A673 (cell line): ENCODE results near the gene TAP1. TPM values are rescaled to one million over a fixed set of nuclear protein-coding genes. Genes with fewer than 3 reads are reported as not detected.

Experiments used
- BruUV-seq: library from RNA; stranded (reverse); fragments of 400-500 nt; replicated peaks from 2 replicates; lab custom pipeline; 2021; lab: Mats Ljungman, UMichigan
- CTCF ChIA-PET: fragments of 300-600 bp; sonication (Branson Sonifier 250); formaldehyde crosslinking; loops from one replicate; lab custom pipeline; 2022; ENCODE audit warnings: antibody characterized with exemption; lab: Charles Lee
- POLR2A ChIA-PET: fragments of 300-600 bp; sonication (Branson Sonifier 250); formaldehyde crosslinking; loops from one replicate; lab custom pipeline; 2022; ENCODE audit warnings: antibody characterized with exemption; ENCODE audit not compliant: low non-redundant PET; lab: Charles Lee
- DNase-seq: peaks from one replicate; pipeline ENCODE4 v3.0.0-alpha.2; 2015; ENCODE audit warnings: low spot score
- H3K27ac ChIP-seq: fragments of 200-600 bp; sonication (generic); 2 replicates; pipeline ENCODE4 v1.5.1; 2016; ENCODE audit warnings: mixed run types, low read depth, mild to moderate bottlenecking, mixed read lengths, antibody characterized with exemption, low read length; ENCODE audit not compliant: poor library complexity, severe bottlenecking
- H3K27me3 ChIP-seq: fragments of 200-600 bp; sonication (generic); replicated peaks from 2 replicates; pipeline ENCODE4 v1.6.1; 2017; ENCODE audit warnings: mixed run types, low read depth, mild to moderate bottlenecking, mixed read lengths, antibody characterized with exemption, low read length; ENCODE audit not compliant: insufficient read depth, poor library complexity
- H3K36me3 ChIP-seq: fragments of 200-600 bp; sonication (generic); 2 replicates; pipeline ENCODE4 v1.6.1; 2016; ENCODE audit warnings: mixed run types, mild to moderate bottlenecking, mixed read lengths, antibody characterized with exemption, low read length; ENCODE audit not compliant: insufficient read depth, poor library complexity, severe bottlenecking
- H3K4me1 ChIP-seq: fragments of 200-600 bp; sonication (generic); 2 replicates; pipeline ENCODE4 v1.6.1; 2017; ENCODE audit warnings: mixed run types, mild to moderate bottlenecking, mixed read lengths, antibody characterized with exemption, low read length; ENCODE audit not compliant: insufficient read depth, poor library complexity, severe bottlenecking
- H3K4me3 ChIP-seq: fragments of 200-600 bp; sonication (generic); 2 replicates; pipeline ENCODE4 v1.5.1; 2016; ENCODE audit warnings: low read depth, mixed run types, mild to moderate bottlenecking, mixed read lengths, low read length; ENCODE audit not compliant: poor library complexity, severe bottlenecking
- H3K9me3 ChIP-seq: fragments of 200-600 bp; sonication (generic); 2 replicates; pipeline ENCODE4 v1.6.1; 2016; ENCODE audit warnings: mixed run types, low read depth, mild to moderate bottlenecking, mixed read lengths, antibody characterized with exemption, low read length; ENCODE audit not compliant: poor library complexity, severe bottlenecking
- CTCF ChIP-seq: fragments of 300-800, 200-600 bp; sonication (generic); conservative IDR thresholded peaks from 2 replicates; pipeline ENCODE4 v1.5.1; 2017; ENCODE audit warnings: low read depth, mild to moderate bottlenecking, antibody characterized with exemption, low read length, moderate library complexity, mixed read lengths
- EZH2 ChIP-seq: fragments of 200-600 bp; sonication (generic); IDR thresholded peaks from 2 replicates; pipeline ENCODE4 v1.6.1; 2017; ENCODE audit warnings: borderline replicate concordance, low read depth, mild to moderate bottlenecking, mixed read lengths, antibody characterized with exemption, low read length; ENCODE audit not compliant: poor library complexity, severe bottlenecking
- intact Hi-C: fragments of 100-400 bp; cut with micrococcal nuclease; formaldehyde crosslinking; loops from one replicate; pipeline ENCODE4 v1.10.0; 2022; ENCODE audit not compliant: unreplicated experiment
- total RNA-seq: library from RNA; stranded (reverse); gene quantifications from 2 replicates; pipeline ENCODE4 v1.2.3, GENCODE V29; 2021

The TAP1 gene
- total RNA-seq, 1 experiment from 2014 or later = 12.3 TPM

- peaks cover 19% of the 10 kb centered on the region for H3K27me3 ChIP-seq
- no TSS peak for BruUV-seq
- no peaks in the 10 kb centered on the region for H3K9me3 ChIP-seq
- no peak overlapping the region for H3K27ac ChIP-seq
- ChIA-PET POLR2A (no interaction called here), CTCF (no interaction called here)
- no peak for DNase-seq
- intact Hi-C loops = no loop called here
- no peak for TF ChIP-seq EZH2
- TF ChIP-seq CTCF = no peak
- no peaks in the 10 kb centered on the region for H3K36me3 ChIP-seq
- H3K4me3 ChIP-seq = no peak overlapping the region
- no peaks in the 10 kb centered on the region for H3K4me1 ChIP-seq
Measured at GRCh38 chr6:32849126-32849525, 4.4 kb downstream of the TAP1 start.

DNA sequence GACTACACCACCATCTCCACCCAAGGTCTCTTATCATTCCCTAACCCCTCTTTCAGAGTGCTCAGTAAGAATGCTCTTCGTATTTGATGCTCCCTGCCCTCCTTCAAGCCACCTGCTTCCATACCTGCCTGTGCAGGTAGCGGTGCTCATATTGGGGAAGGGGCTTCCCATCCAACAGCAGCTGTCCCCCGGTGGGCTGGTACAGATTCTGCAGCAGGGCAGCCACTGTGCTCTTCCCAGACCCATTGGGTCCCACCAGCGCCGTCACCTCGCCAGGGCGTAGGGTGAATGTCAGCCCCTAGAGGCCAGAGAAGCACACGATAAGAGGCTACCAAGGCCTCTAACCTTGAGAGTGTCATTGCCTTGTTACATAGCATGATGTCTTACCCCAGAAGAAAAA lies 5.7 kb downstream of the TAP1 start:
- Histone ChIP-seq H3K27me3 (peaks cover 15% of the 10 kb centered on the region), H3K9me3 (no peaks in the 10 kb centered on the region), H3K4me3 (no peak overlapping the region), H3K27ac (no peak overlapping the region), H3K36me3 (no peaks in the 10 kb centered on the region), H3K4me1 (no peaks in the 10 kb centered on the region)
- no peak for DNase-seq
- BruUV-seq = no TSS peak
- POLR2A ChIA-PET = no interaction called here
- no peak for TF ChIP-seq EZH2
- TF ChIP-seq CTCF = no peak
- CTCF ChIA-PET = no interaction called here
- intact Hi-C loops = no loop called here

- no peak for DNase-seq
- peaks cover 7% of the 10 kb centered on the region for H3K27me3 ChIP-seq
- no TSS peak for BruUV-seq
- no peak overlapping the region for H3K27ac ChIP-seq
- CTCF ChIA-PET = no interaction called here
- TF ChIP-seq EZH2 (no peak), CTCF (no peak)
- no peaks in the 10 kb centered on the region for H3K4me1 ChIP-seq
- no peak overlapping the region for H3K4me3 ChIP-seq
- POLR2A ChIA-PET = no interaction called here
- peaks cover 3% of the 10 kb centered on the region for H3K36me3 ChIP-seq
- no peaks in the 10 kb centered on the region for H3K9me3 ChIP-seq
- intact Hi-C loops = no loop called here
Measured at GRCh38 chr6:32847004-32847403, 6.5 kb downstream of the TAP1 start.
